ENCODE measurements around the gene ASTN1.

The ASTN1 gene

DNA sequence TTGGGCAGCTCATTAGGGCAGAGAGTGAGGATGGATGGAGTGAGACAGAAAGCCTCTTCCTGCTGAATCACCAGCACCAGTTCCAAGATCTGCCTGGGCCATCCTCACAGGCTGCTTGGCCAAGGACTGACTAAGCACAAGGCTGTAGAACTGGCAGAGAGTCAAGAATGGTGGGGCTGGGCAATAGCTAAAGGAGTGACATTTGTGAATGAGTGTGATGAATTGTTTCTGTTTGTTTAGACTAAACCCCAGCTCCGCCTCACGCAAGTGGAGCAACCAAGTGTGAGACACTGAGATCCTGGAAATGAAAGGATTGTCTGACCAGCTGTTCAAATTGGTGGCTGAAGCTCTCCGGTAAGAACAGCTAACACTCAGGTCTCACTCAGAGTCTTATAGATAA, 44.8 kb upstream of the ASTN1 start (continued):
- no peak for TF ChIP-seq ZNF274 (IDR thresholded peaks at IDR 0.05; ENCODE audit: low read length)
- TF ChIP-seq ZNF274 (tag by site-specific recombination; IDR thresholded peaks at IDR 0.05; ENCODE audit: borderline replicate concordance): no peak
- TF ChIP-seq ZNF302 (tag by site-specific recombination; IDR thresholded peaks at IDR 0.05; ENCODE audit: low read depth): no peak
- TF ChIP-seq, protein P1, sequence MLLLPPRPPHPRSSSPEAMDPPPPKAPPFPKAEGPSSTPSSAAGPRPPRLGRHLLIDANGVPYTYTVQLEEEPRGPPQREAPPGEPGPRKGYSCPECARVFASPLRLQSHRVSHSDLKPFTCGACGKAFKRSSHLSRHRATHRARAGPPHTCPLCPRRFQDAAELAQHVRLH (tag by site-specific recombination; IDR thresholded peaks at IDR 0.05): peak; percentile 51; the same call in 1 of the 2 replicates
- peak; percentile 71 for TF ChIP-seq ZNF561 (tag by site-specific recombination; IDR thresholded peaks at IDR 0.05; ENCODE audit: borderline replicate concordance)
- TF ChIP-seq ZNF266 (tag by site-specific recombination; IDR thresholded peaks at IDR 0.05; ENCODE audit: low read depth): no peak
- no peak for TF ChIP-seq ZBTB48 (tag by site-specific recombination; IDR thresholded peaks at IDR 0.05)
- no peak for TF ChIP-seq SALL2 (tag by site-specific recombination; IDR thresholded peaks at IDR 0.05; ENCODE audit: borderline replicate concordance)
- TF ChIP-seq ZFP3 (tag by site-specific recombination; IDR thresholded peaks at IDR 0.05; ENCODE audit: low read depth): no peak
- no peak for TF ChIP-seq ZNF544 (tag by site-specific recombination; IDR thresholded peaks at IDR 0.05)
- no peak for TF ChIP-seq ZNF311 (tag by site-specific recombination; IDR thresholded peaks at IDR 0.05; ENCODE audit: borderline replicate concordance)
- no peak for TF ChIP-seq ZNF211 (tag by site-specific recombination; IDR thresholded peaks at IDR 0.05; ENCODE audit: low read depth)
- TF ChIP-seq SCRT1 (tag by site-specific recombination; IDR thresholded peaks at IDR 0.05; ENCODE audit: borderline replicate concordance): no peak; the same call in 1 of the 2 replicates
- TF ChIP-seq KLF7 (tag by site-specific recombination; IDR thresholded peaks at IDR 0.05; ENCODE audit: borderline replicate concordance): no peak
- peak; percentile 88 for TF ChIP-seq ZNF660 (tag by site-specific recombination; IDR thresholded peaks at IDR 0.05)
- TF ChIP-seq OSR2 (tag by site-specific recombination; IDR thresholded peaks at IDR 0.05): peak; percentile 50; the same call in 1 of the 2 replicates
- TF ChIP-seq HOXC10 (CRISPR knock-in tag; IDR thresholded peaks at IDR 0.05): no peak
- TF ChIP-seq ZNF121 (tag by site-specific recombination; IDR thresholded peaks at IDR 0.05): no peak
- no peak for TF ChIP-seq ZNF585B (tag by site-specific recombination; IDR thresholded peaks at IDR 0.05)
- peak; percentile 71 for TF ChIP-seq KLF10 (tag by site-specific recombination; IDR thresholded peaks at IDR 0.05)
- no peak for TF ChIP-seq ZNF555 (tag by site-specific recombination; conservative IDR thresholded peaks at IDR 0.05)
- no peak for TF ChIP-seq ZNF621 (tag by site-specific recombination; IDR thresholded peaks at IDR 0.05)
- peak; percentile 86 for TF ChIP-seq ZNF24 (tag by site-specific recombination; IDR thresholded peaks at IDR 0.05)
- TF ChIP-seq ZNF2 (tag by site-specific recombination; IDR thresholded peaks at IDR 0.05): peak; percentile 90
- no peak for TF ChIP-seq ZNF138 (tag by site-specific recombination; IDR thresholded peaks at IDR 0.05; ENCODE audit: borderline replicate concordance)
- TF ChIP-seq, protein P2, sequence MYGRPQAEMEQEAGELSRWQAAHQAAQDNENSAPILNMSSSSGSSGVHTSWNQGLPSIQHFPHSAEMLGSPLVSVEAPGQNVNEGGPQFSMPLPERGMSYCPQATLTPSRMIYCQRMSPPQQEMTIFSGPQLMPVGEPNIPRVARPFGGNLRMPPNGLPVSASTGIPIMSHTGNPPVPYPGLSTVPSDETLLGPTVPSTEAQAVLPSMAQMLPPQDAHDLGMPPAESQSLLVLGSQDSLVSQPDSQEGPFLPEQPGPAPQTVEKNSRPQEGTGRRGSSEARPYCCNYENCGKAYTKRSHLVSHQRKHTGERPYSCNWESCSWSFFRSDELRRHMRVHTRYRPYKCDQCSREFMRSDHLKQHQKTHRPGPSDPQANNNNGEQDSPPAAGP (tag by site-specific recombination; IDR thresholded peaks at IDR 0.05): peak; percentile 90
- no peak; the same call in 1 of the 2 replicates for TF ChIP-seq KLF9 (tag by site-specific recombination; IDR thresholded peaks at IDR 0.05; ENCODE audit: low read depth)
- TF ChIP-seq ZNF223 (tag by site-specific recombination; IDR thresholded peaks at IDR 0.05): peak; percentile 95
- no peak for TF ChIP-seq ZNF707 (tag by site-specific recombination; IDR thresholded peaks at IDR 0.05)
- TF ChIP-seq ZFP41 (tag by site-specific recombination; IDR thresholded peaks at IDR 0.05; ENCODE audit: borderline replicate concordance): no peak
- no peak for TF ChIP-seq OVOL3 (tag by site-specific recombination; IDR thresholded peaks at IDR 0.05)
- no peak for TF ChIP-seq ZNF791 (tag by site-specific recombination; IDR thresholded peaks at IDR 0.05)
- TF ChIP-seq, protein P3, sequence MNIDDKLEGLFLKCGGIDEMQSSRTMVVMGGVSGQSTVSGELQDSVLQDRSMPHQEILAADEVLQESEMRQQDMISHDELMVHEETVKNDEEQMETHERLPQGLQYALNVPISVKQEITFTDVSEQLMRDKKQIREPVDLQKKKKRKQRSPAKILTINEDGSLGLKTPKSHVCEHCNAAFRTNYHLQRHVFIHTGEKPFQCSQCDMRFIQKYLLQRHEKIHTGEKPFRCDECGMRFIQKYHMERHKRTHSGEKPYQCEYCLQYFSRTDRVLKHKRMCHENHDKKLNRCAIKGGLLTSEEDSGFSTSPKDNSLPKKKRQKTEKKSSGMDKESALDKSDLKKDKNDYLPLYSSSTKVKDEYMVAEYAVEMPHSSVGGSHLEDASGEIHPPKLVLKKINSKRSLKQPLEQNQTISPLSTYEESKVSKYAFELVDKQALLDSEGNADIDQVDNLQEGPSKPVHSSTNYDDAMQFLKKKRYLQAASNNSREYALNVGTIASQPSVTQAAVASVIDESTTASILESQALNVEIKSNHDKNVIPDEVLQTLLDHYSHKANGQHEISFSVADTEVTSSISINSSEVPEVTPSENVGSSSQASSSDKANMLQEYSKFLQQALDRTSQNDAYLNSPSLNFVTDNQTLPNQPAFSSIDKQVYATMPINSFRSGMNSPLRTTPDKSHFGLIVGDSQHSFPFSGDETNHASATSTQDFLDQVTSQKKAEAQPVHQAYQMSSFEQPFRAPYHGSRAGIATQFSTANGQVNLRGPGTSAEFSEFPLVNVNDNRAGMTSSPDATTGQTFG (tag by site-specific recombination; IDR thresholded peaks at IDR 0.05; ENCODE audit: borderline replicate concordance): no peak
- TF ChIP-seq, protein P4, sequence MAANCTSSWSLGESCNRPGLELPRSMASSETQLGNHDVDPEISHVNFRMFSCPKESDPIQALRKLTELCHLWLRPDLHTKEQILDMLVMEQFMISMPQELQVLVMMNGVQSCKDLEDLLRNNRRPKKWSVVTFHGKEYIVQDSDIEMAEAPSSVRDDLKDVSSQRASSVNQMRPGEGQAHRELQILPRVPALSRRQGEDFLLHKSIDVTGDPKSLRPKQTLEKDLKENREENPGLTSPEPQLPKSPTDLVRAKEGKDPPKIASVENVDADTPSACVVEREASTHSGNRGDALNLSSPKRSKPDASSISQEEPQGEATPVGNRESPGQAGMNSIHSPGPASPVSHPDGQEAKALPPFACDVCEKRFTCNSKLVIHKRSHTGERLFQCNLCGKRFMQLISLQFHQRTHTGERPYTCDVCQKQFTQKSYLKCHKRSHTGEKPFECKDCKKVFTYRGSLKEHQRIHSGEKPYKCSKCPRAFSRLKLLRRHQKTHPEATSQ (tag by site-specific recombination; IDR thresholded peaks at IDR 0.05): no peak
- no peak for TF ChIP-seq SCRT2 (tag by site-specific recombination; IDR thresholded peaks at IDR 0.05)
- peak; percentile 18; the same call in 1 of the 2 replicates for TF ChIP-seq YY1 (tag by site-specific recombination; IDR thresholded peaks at IDR 0.05)
- TF ChIP-seq ZNF335 (tag by site-specific recombination; conservative IDR thresholded peaks at IDR 0.05): no peak
